HCT116 (cell line): ENCODE data around the gene PTPN21. TPM values are rescaled to one million over a fixed set of nuclear protein-coding genes. Genes with fewer than 3 reads are reported as not detected.

Experiments used
- ATAC-seq: fragments of 200-7000 bp; cut with Tn5 transposase; 2 replicates; pipeline ENCODE4 v1.9.1; 2020; ENCODE audit warnings: mild to moderate bottlenecking, moderate library complexity
- BruUV-seq: library from RNA; stranded (reverse); fragments of 400-500 nt; replicated peaks from 2 replicates; lab custom pipeline; 2021; lab: Mats Ljungman, UMichigan
- CTCF ChIA-PET: fragments of 300-600 bp; sonication (Branson Sonifier 250); formaldehyde crosslinking; loops from one replicate; lab custom pipeline; 2021; ENCODE audit warnings: antibody characterized with exemption; lab: Charles Lee
- POLR2A ChIA-PET: fragments of 300-600, 350-600 bp; sonication (Branson Sonifier 250); formaldehyde crosslinking; loops from one replicate; lab custom pipeline; 2021; ENCODE audit warnings: antibody characterized with exemption; lab: Charles Lee
- RAD21 ChIA-PET, 2 experiments: fragments of 300-600 bp; sonication (Branson Sonifier 250); formaldehyde crosslinking; loops; one replicate each; lab custom pipeline; 2023; ENCODE audit warnings: low total read pairs in 2 of 2; ENCODE audit not compliant: uncharacterized antibody in 2 of 2, unreplicated experiment in 2 of 2, low non-redundant PET in 1 of 2; lab: Charles Lee
- DNase-seq: peaks from one replicate; pipeline ENCODE4 v3.0.0-alpha.2; 2010; ENCODE audit warnings: low read depth, low spot score
- H2AFZ ChIP-seq: fragments of 200-600 bp; shearing (Covaris generic), sonication (generic); 2 replicates; pipeline ENCODE4 v1.6.1; 2017; ENCODE audit warnings: low read depth, mixed run types, mixed read lengths, antibody characterized with exemption, low read length; ENCODE audit not compliant: poor library complexity, severe bottlenecking
- H3K27ac ChIP-seq: 2 replicates; pipeline ENCODE4 v1.5.1; 2012; ENCODE audit warnings: low read depth, low read length
- H3K27me3 ChIP-seq: fragments of 200-600 bp; sonication (generic); 2 replicates; pipeline ENCODE4 v1.6.1; 2016; ENCODE audit warnings: mixed run types, low read length, mixed read lengths; ENCODE audit not compliant: insufficient read depth
- H3K36me3 ChIP-seq, 2 experiments: fragments of 200-500 bp in 1 of 2; fragments of 200-600 bp in 1 of 2; sonication (Bioruptor generic) in 1 of 2; sonication (generic) in 1 of 2; 2 replicates each; pipeline versions ENCODE4 v1.5.1 to v1.6.1; 2014 to 2016; ENCODE audit warnings: low read length in 2 of 2, inconsistent platforms in 1 of 2, mixed read lengths in 1 of 2, mixed run types in 1 of 2; ENCODE audit not compliant: insufficient read depth in 2 of 2, control insufficient read depth in 1 of 2
- H3K4me1 ChIP-seq, 2 experiments: fragments of 200-600 bp in 1 of 2; sonication (generic) in 1 of 2; 2 replicates each; pipeline versions ENCODE4 v1.5.1 to v1.6.1; 2012 to 2017; ENCODE audit warnings: low read length in 2 of 2, inconsistent platforms in 1 of 2, mild to moderate bottlenecking in 1 of 2, mixed read lengths in 1 of 2, mixed run types in 1 of 2, moderate library complexity in 1 of 2; ENCODE audit not compliant: insufficient read depth in 2 of 2, control insufficient read depth in 1 of 2
- H3K4me2 ChIP-seq: fragments of 200-600 bp; sonication (generic); 2 replicates; pipeline ENCODE4 v1.6.1; 2017; ENCODE audit warnings: mixed run types, low read length, mixed read lengths
- H3K4me3 ChIP-seq, 2 experiments: fragments of 200-600 bp in 1 of 2; sonication (generic) in 1 of 2; replicated peaks in 1 of 2; 2 replicates each; pipeline ENCODE4 v1.5.1; 2011 to 2016; ENCODE audit warnings: low read length in 2 of 2, control low read depth in 1 of 2, low read depth in 1 of 2, mild to moderate bottlenecking in 1 of 2, mixed read lengths in 1 of 2, mixed run types in 1 of 2
- H3K79me2 ChIP-seq: fragments of 200-600 bp; sonication (generic); 2 replicates; pipeline ENCODE4 v1.6.1; 2017; ENCODE audit warnings: mild to moderate bottlenecking, mixed run types, low read length, moderate library complexity, mixed read lengths; ENCODE audit not compliant: insufficient read depth
- H3K9ac ChIP-seq: fragments of 200-600 bp; sonication (generic); 2 replicates; pipeline ENCODE4 v1.6.1; 2016; ENCODE audit warnings: low read length, mixed read lengths
- H3K9me2 ChIP-seq: fragments of 200-600 bp; sonication (generic), shearing (Covaris generic); 2 replicates; pipeline ENCODE4 v1.6.1; 2017; ENCODE audit warnings: mixed run types, mild to moderate bottlenecking, moderate library complexity; ENCODE audit not compliant: insufficient read depth
- H3K9me3 ChIP-seq, 2 experiments: fragments of 200-500 bp in 1 of 2; fragments of 200-600 bp in 1 of 2; sonication (Bioruptor generic) in 1 of 2; sonication (generic) in 1 of 2; 2 replicates each; pipeline ENCODE4 v1.6.1; 2014 to 2017; ENCODE audit warnings: low read length in 2 of 2, mixed read lengths in 2 of 2, inconsistent platforms in 1 of 2, low read depth in 1 of 2, mild to moderate bottlenecking in 1 of 2, mixed run types in 1 of 2, moderate library complexity in 1 of 2; ENCODE audit not compliant: control insufficient read depth in 1 of 2, insufficient read depth in 1 of 2
- H4K20me1 ChIP-seq: fragments of 200-600 bp; sonication (generic), shearing (Covaris generic); 2 replicates; pipeline ENCODE4 v1.6.1; 2017; ENCODE audit warnings: mixed run types, mild to moderate bottlenecking, moderate library complexity; ENCODE audit not compliant: insufficient read depth
- CBX3 ChIP-seq: IDR thresholded peaks from 2 replicates; pipeline ENCODE4 v1.6.1; 2012; ENCODE audit warnings: low read depth
- EGR1 ChIP-seq: IDR thresholded peaks from 2 replicates; pipeline ENCODE4 v1.6.1; 2012; ENCODE audit warnings: low read depth
- ELF1 ChIP-seq: IDR thresholded peaks from 2 replicates; pipeline ENCODE4 v1.6.1; 2012; ENCODE audit warnings: low read depth, borderline replicate concordance
- EZH2 ChIP-seq: fragments of 200-600 bp; sonication (generic); IDR thresholded peaks from 2 replicates; pipeline ENCODE4 v1.6.1; 2017; ENCODE audit warnings: antibody characterized with exemption, mixed run types
- EZH2phosphoT487 ChIP-seq: fragments of 200-600 bp; IDR thresholded peaks from 2 replicates; pipeline ENCODE4 v1.6.1; 2018; ENCODE audit warnings: antibody characterized with exemption, borderline replicate concordance
- FOSL1 ChIP-seq: IDR thresholded peaks from 2 replicates; pipeline ENCODE4 v1.6.1; 2012; ENCODE audit warnings: low read depth
- JUND ChIP-seq: IDR thresholded peaks from 2 replicates; pipeline ENCODE4 v1.6.1; 2012
- SIN3A ChIP-seq: IDR thresholded peaks from 2 replicates; pipeline ENCODE4 v1.6.1; 2012; ENCODE audit warnings: low read depth
- SP1 ChIP-seq: IDR thresholded peaks from 2 replicates; pipeline ENCODE4 v1.6.1; 2012; ENCODE audit warnings: low read depth
- YY1 ChIP-seq: IDR thresholded peaks from 2 replicates; pipeline ENCODE4 v1.6.1; 2011; ENCODE audit warnings: low read length, low read depth, moderate library complexity, mild to moderate bottlenecking; ENCODE audit not compliant: insufficient replicate concordance; ENCODE audit errors: extremely low read depth
- ZFX ChIP-seq: fragments of 450-650 bp; IDR thresholded peaks from 2 replicates; pipeline ENCODE4 v1.6.1; 2017
- intact Hi-C: fragments of 100-400 bp; cut with micrococcal nuclease; formaldehyde crosslinking; loops from 2 replicates; pipeline ENCODE4 v1.10.0; 2022
- total RNA-seq: library from RNA; stranded (reverse); gene quantifications from one replicate; pipeline ENCODE4 v1.2.1, GENCODE V29; 2021; ENCODE audit not compliant: unreplicated experiment
- TF ChIP-seq, protein P1 (sequence below): IDR thresholded peaks from 2 replicates; pipeline ENCODE4 v1.6.1; 2011; ENCODE audit warnings: mild to moderate bottlenecking, low read length, moderate library complexity; ENCODE audit not compliant: insufficient replicate concordance; ENCODE audit errors: extremely low read depth
- TF ChIP-seq, protein P2 (sequence below): IDR thresholded peaks from 2 replicates; pipeline ENCODE4 v1.6.1; 2012

The PTPN21 gene
- total RNA-seq, 1 experiment from 2014 or later, result 7.6 TPM

DNA sequence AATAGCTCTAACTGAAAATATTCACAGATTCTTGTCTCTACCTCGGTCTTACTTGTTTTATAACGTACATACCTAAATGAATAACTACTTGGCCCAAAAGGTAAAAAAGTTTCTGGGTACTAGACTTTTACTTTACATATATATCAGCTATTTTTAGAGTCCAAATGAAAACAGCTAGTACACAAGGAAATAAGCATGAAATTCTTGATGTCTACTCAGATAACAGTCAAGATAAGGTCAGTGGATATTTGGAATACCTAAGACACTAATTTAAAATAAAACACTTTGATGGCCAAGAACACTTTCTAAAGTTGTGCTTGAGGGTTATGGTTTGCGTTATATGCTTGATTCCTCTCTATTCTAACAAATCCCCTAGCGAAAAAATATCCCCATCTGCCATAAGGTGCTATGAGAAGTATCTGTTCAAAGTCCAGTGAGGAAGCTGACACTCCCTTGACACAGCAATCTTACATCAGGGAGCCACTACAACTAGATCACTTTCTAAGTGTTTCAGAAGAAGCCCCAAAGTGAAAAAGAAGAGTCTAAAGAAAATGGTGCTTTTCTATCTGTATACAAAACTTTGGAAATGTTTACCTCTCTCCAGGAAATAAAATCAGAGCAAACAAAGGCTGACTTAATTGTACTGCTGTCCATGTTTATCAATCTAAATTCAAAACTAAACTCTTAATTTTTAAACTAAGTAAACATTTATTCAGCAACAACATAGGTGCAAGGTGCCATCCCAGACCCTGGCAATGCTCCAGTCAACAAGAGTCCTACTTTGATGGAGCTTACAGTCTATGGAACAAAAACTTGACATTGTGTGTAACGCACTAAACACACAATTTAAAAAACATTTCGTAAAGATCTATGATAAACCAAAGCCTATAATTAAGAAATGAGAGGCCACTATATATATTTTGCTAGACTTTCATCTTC is 11.7 kb downstream of the PTPN21 start (continued):
- TF ChIP-seq, protein P1, sequence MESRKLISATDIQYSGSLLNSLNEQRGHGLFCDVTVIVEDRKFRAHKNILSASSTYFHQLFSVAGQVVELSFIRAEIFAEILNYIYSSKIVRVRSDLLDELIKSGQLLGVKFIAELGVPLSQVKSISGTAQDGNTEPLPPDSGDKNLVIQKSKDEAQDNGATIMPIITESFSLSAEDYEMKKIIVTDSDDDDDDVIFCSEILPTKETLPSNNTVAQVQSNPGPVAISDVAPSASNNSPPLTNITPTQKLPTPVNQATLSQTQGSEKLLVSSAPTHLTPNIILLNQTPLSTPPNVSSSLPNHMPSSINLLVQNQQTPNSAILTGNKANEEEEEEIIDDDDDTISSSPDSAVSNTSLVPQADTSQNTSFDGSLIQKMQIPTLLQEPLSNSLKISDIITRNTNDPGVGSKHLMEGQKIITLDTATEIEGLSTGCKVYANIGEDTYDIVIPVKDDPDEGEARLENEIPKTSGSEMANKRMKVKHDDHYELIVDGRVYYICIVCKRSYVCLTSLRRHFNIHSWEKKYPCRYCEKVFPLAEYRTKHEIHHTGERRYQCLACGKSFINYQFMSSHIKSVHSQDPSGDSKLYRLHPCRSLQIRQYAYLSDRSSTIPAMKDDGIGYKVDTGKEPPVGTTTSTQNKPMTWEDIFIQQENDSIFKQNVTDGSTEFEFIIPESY, result no peak
- TF ChIP-seq SIN3A (no peak), ELF1 (no peak), EZH2 (no peak), ZFX (no peak), EZH2phosphoT487 (no peak)
- TF ChIP-seq, protein P2, sequence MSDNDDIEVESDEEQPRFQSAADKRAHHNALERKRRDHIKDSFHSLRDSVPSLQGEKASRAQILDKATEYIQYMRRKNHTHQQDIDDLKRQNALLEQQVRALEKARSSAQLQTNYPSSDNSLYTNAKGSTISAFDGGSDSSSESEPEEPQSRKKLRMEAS, result no peak
- TF ChIP-seq, all 23 proteins: peak for 0

DNA sequence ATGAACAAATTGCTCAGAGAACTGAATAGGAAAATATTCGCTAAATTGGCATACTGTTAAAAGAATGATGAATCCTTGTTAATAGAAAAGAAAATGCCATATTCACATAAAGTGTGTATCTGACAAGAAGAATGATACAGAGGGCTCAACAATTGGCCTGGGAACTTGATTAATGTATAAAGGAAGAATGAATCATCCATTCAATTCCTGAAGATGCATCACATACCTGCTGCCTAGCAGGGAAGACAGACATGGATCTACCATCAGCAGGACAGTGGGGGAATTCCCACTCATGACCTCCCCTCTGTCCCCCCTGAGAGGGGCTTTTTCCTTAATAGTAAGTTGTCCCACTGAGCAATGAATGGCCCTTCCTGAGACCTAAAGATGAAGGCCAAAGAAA is 13.5 kb downstream of the PTPN21 start:
- H2AFZ ChIP-seq, result no peak overlapping the region
- intact Hi-C loops, result no loop called here
- no TSS peak for BruUV-seq
- no peaks in the 10 kb centered on the region for H4K20me1 ChIP-seq
- ChIA-PET POLR2A (no interaction called here), CTCF (no interaction called here), RAD21 (no interaction called here)
- H3K27ac ChIP-seq, result no peak overlapping the region
- H3K4me1 ChIP-seq, result no peaks in the 10 kb centered on the region
- no peaks in the 10 kb centered on the region for H3K9me3 ChIP-seq
- H3K27me3 ChIP-seq, result no peaks in the 10 kb centered on the region
- H3K4me2 ChIP-seq, result no peak overlapping the region
- TF ChIP-seq YY1 (no peak), CBX3 (no peak), EGR1 (no peak), SIN3A (no peak), ZFX (no peak), SP1 (no peak), FOSL1 (no peak), JUND (no peak), EZH2phosphoT487 (no peak)
- H3K36me3 ChIP-seq, result no peaks in the 10 kb centered on the region
- no peak for DNase-seq
- no peak overlapping the region for H3K4me3 ChIP-seq
- no peaks in the 10 kb centered on the region for H3K79me2 ChIP-seq
- no peak overlapping the region for H3K9ac ChIP-seq
- ATAC-seq, result no peak
- no peaks in the 10 kb centered on the region for H3K9me2 ChIP-seq
